Measurements from ENCODE around the gene IER3.

DNA sequence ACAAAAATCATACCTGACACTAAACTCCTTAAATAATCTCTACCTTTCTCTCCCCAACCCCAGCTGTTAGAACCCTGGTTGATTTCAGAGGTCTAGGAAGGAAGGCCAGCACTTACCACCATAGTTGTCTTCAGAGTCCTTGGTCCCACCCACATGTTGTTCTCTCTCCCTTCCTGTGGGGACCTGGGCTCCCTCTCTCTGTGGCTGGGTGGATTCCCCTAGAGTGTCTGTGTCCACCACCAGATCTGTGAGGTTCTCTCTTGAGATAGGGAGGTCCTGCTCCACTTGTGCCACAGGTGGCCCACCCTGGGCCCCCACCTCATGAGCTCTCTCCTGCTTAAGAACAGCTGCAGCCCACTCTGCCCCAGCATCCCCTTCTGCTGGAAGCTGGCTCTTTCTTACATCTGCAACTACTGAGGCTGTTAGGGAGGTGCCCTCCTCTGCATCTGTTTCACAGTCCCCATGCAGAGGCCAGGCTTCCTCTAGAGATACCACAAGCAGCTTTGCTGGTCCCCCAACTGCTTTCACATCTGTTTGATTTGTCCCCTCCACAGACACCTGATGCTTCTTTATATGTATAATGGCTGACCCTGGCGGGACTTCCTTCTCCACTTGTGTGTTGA is 32.5 kb downstream of the IER3 start:
- TF ChIP-seq, protein P1, sequence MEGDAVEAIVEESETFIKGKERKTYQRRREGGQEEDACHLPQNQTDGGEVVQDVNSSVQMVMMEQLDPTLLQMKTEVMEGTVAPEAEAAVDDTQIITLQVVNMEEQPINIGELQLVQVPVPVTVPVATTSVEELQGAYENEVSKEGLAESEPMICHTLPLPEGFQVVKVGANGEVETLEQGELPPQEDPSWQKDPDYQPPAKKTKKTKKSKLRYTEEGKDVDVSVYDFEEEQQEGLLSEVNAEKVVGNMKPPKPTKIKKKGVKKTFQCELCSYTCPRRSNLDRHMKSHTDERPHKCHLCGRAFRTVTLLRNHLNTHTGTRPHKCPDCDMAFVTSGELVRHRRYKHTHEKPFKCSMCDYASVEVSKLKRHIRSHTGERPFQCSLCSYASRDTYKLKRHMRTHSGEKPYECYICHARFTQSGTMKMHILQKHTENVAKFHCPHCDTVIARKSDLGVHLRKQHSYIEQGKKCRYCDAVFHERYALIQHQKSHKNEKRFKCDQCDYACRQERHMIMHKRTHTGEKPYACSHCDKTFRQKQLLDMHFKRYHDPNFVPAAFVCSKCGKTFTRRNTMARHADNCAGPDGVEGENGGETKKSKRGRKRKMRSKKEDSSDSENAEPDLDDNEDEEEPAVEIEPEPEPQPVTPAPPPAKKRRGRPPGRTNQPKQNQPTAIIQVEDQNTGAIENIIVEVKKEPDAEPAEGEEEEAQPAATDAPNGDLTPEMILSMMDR (IDR thresholded peaks at IDR 0.05; ENCODE audit: insufficient read depth, low read length), result no peak
- TF ChIP-seq, protein P2, sequence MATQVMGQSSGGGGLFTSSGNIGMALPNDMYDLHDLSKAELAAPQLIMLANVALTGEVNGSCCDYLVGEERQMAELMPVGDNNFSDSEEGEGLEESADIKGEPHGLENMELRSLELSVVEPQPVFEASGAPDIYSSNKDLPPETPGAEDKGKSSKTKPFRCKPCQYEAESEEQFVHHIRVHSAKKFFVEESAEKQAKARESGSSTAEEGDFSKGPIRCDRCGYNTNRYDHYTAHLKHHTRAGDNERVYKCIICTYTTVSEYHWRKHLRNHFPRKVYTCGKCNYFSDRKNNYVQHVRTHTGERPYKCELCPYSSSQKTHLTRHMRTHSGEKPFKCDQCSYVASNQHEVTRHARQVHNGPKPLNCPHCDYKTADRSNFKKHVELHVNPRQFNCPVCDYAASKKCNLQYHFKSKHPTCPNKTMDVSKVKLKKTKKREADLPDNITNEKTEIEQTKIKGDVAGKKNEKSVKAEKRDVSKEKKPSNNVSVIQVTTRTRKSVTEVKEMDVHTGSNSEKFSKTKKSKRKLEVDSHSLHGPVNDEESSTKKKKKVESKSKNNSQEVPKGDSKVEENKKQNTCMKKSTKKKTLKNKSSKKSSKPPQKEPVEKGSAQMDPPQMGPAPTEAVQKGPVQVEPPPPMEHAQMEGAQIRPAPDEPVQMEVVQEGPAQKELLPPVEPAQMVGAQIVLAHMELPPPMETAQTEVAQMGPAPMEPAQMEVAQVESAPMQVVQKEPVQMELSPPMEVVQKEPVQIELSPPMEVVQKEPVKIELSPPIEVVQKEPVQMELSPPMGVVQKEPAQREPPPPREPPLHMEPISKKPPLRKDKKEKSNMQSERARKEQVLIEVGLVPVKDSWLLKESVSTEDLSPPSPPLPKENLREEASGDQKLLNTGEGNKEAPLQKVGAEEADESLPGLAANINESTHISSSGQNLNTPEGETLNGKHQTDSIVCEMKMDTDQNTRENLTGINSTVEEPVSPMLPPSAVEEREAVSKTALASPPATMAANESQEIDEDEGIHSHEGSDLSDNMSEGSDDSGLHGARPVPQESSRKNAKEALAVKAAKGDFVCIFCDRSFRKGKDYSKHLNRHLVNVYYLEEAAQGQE (IDR thresholded peaks at IDR 0.05; ENCODE audit: insufficient replicate concordance, low read depth), result no peak

Data from HL-60 (cell line).